Subcutaneous abdominal adipose tissue (tissue), 5 donors: Measurements from ENCODE around the gene ARMC5.

Experiments
- H3K27ac ChIP-seq: one replicate; pipeline ENCODE4 v1.7.0; 2013; ENCODE audit warnings: low read depth, mild to moderate bottlenecking, inconsistent platforms, low read length, moderate library complexity
- H3K27me3 ChIP-seq, 5 donors: one replicate each; pipeline ENCODE4 v1.7.0; 2013; ENCODE audit warnings: low read length in 5 of 5, inconsistent platforms in 1 of 5; ENCODE audit not compliant: control insufficient read depth in 5 of 5, insufficient read depth in 4 of 5
- H3K36me3 ChIP-seq, 5 donors: one replicate each; pipeline ENCODE4 v1.7.0; 2013; ENCODE audit warnings: low read length in 5 of 5; ENCODE audit not compliant: control insufficient read depth in 5 of 5, insufficient read depth in 5 of 5
- H3K4me1 ChIP-seq, 5 donors: one replicate each; pipeline ENCODE4 v1.7.0; 2013; ENCODE audit warnings: low read length in 5 of 5, mild to moderate bottlenecking in 3 of 5, moderate library complexity in 1 of 5; ENCODE audit not compliant: control insufficient read depth in 5 of 5, insufficient read depth in 5 of 5
- H3K4me3 ChIP-seq, 5 donors: one replicate each; pipeline ENCODE4 v1.7.0; 2013; ENCODE audit warnings: low read length in 5 of 5, low read depth in 1 of 5
- H3K9ac ChIP-seq, 5 donors: one replicate each; pipeline ENCODE4 v1.7.0; 2013; ENCODE audit warnings: low read length in 5 of 5, mild to moderate bottlenecking in 4 of 5, moderate library complexity in 3 of 5
- H3K9me3 ChIP-seq, 5 donors: one replicate each; pipeline ENCODE4 v1.7.0; 2013; ENCODE audit warnings: low read length in 5 of 5; ENCODE audit not compliant: control insufficient read depth in 5 of 5
- donor health status: healthy.
- donor health status: healthy.
- donor health status: healthy.
- donor health status: healthy.
- donor health status: healthy.

Gene ARMC5

GRCh38 chr16:31507617-31507928 is 48.3 kb downstream of the ARMC5 start:
- H3K9ac ChIP-seq, result peak overlapping the region; percentile 87 to 99 (median 98)
- peak overlapping the region; percentile 86 for H3K27ac ChIP-seq
- H3K9me3 ChIP-seq, result no peaks in the 10 kb centered on the region
- H3K4me1 ChIP-seq, result peaks cover 6 to 43% (median 34%) of the 10 kb centered on the region in 5 donors
- peak overlapping the region; percentile 93 to 98 (median 93) for H3K4me3 ChIP-seq
- H3K27me3 ChIP-seq, result no peaks in the 10 kb centered on the region
- peaks cover 0 to 14% (median 5%) of the 10 kb centered on the region in 5 donors for H3K36me3 ChIP-seq

- Histone ChIP-seq H3K4me1 (peaks cover 6 to 43% (median 34%) of the 10 kb centered on the region in 5 donors), H3K36me3 (peaks cover 0 to 14% (median 5%) of the 10 kb centered on the region in 5 donors), H3K9ac (peak within 1 kb of the TSS; percentile 97 to 99 (median 98)), H3K4me3 (peak within 1 kb of the TSS; percentile 93 to 98 (median 93)), H3K27me3 (no peaks in the 10 kb centered on the region), H3K27ac (peak within 1 kb of the TSS; percentile 86), H3K9me3 (no peaks in the 10 kb centered on the region)
These were observed 48.8 kb downstream of the ARMC5 start, which contains the start of gene RUSF1 for GRCh38 chr16:31507929-31508705. Gene RUSF1, minus strand, starts transcription at chr16:31508391. Its CDS starts 18 bp downstream, at chr16:31508373.

GRCh38 chr16:31508706-31509195 is 49.5 kb downstream of the ARMC5 start:
- peaks cover 0 to 14% (median 5%) of the 10 kb centered on the region in 5 donors for H3K36me3 ChIP-seq
- peak overlapping the region; percentile 86 for H3K27ac ChIP-seq
- H3K27me3 ChIP-seq, result no peaks in the 10 kb centered on the region
- H3K4me3 ChIP-seq, result peak overlapping the region; percentile 83 to 98 (median 93)
- H3K4me1 ChIP-seq, result peaks cover 6 to 43% (median 34%) of the 10 kb centered on the region in 5 donors
- peak overlapping the region; percentile 97 to 99 (median 98) for H3K9ac ChIP-seq
- no peaks in the 10 kb centered on the region for H3K9me3 ChIP-seq

GRCh38 chr16:31513126-31513525 is 53.8 kb downstream of the ARMC5 start:
- Histone ChIP-seq H3K9me3 (no peaks in the 10 kb centered on the region), H3K9ac (no peak overlapping the region), H3K36me3 (no peaks in the 10 kb centered on the region), H3K27me3 (no peaks in the 10 kb centered on the region), H3K4me1 (peaks cover 0 to 15% (median 11%) of the 10 kb centered on the region in 5 donors), H3K4me3 (no peak overlapping the region), H3K27ac (no peak overlapping the region)

GRCh38 chr16:31513884-31514283 is 54.6 kb downstream of the ARMC5 start:
- H3K9ac ChIP-seq, result no peak overlapping the region
- H3K4me1 ChIP-seq, result peaks cover 0 to 11% (median 8%) of the 10 kb centered on the region in 5 donors
- no peaks in the 10 kb centered on the region for H3K36me3 ChIP-seq
- no peak overlapping the region for H3K27ac ChIP-seq
- H3K27me3 ChIP-seq, result no peaks in the 10 kb centered on the region
- no peak overlapping the region for H3K4me3 ChIP-seq
- H3K9me3 ChIP-seq, result no peaks in the 10 kb centered on the region
